T-helper 2 cell treated with Interferon-gamma antibody and Interleukin-4, amounts not matched to agents 5 μg/mL and 100 μg/mL, for 36 hours (primary cell): ENCODE measurements around the gene GPC3.

Experiments
- DNase-seq: peaks from one replicate; pipeline ENCODE4 v3.0.0; 2021; ENCODE audit warnings: low spot score
- H3K27ac Mint-ChIP-seq: one replicate; pipeline ENCODE4 v1.8.0; 2021; ENCODE audit warnings: mild to moderate bottlenecking, mixed read lengths
- H3K27me3 Mint-ChIP-seq: one replicate; pipeline ENCODE4 v1.8.0; 2021; ENCODE audit warnings: low read depth, mixed read lengths
- H3K36me3 Mint-ChIP-seq: one replicate; pipeline ENCODE4 v1.8.0; 2021; ENCODE audit warnings: low read depth, mixed read lengths
- H3K4me1 Mint-ChIP-seq: one replicate; pipeline ENCODE4 v1.8.0; 2021; ENCODE audit warnings: low read depth, mixed read lengths
- H3K4me3 Mint-ChIP-seq: one replicate; pipeline ENCODE4 v1.8.0; 2022; ENCODE audit warnings: mild to moderate bottlenecking, moderate library complexity, mixed read lengths
- H3K9me3 Mint-ChIP-seq: one replicate; pipeline ENCODE4 v1.8.0; 2021; ENCODE audit warnings: mixed read lengths

GPC3 gene

DNA sequence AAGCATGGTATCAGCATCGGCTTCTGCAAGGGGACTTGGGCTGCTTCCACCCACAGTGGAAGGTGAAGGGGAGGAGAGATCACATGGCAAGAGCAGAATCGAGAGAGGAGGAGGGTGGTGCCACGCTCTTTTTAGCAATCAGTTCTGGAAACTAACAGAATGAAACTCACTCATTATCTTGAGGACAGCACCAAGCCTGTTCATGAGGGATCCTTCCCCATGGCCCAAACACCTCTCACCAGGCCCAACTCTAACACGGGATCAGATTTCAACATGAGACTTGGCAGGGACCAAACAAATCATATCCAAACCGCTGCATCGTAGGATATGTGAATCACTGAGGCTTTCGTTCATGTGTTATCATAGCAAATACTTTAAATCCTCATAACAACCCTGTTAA lies 125.5 kb downstream of the GPC3 start:
- Mint-ChIP-seq H3K27me3 (peaks cover 2% of the 10 kb centered on the region), H3K4me1 (no peaks in the 10 kb centered on the region), H3K36me3 (no peaks in the 10 kb centered on the region), H3K9me3 (no peaks in the 10 kb centered on the region), H3K27ac (no peak overlapping the region), H3K4me3 (no peak overlapping the region)
- no peak for DNase-seq

- H3K4me1 Mint-ChIP-seq, result no peaks in the 10 kb centered on the region
- DNase-seq, result no peak
- no peaks in the 10 kb centered on the region for H3K9me3 Mint-ChIP-seq
- H3K27ac Mint-ChIP-seq, result no peak overlapping the region
- peaks cover 2% of the 10 kb centered on the region for H3K27me3 Mint-ChIP-seq
- no peak overlapping the region for H3K4me3 Mint-ChIP-seq
- H3K36me3 Mint-ChIP-seq, result no peaks in the 10 kb centered on the region
Observed at GRCh38 chrX:133859336-133859735, 126.1 kb downstream of the GPC3 start.

GRCh38 chrX:133857640-133858269 lies 127.6 kb downstream of the GPC3 start:
- no peak overlapping the region for H3K27ac Mint-ChIP-seq

DNA sequence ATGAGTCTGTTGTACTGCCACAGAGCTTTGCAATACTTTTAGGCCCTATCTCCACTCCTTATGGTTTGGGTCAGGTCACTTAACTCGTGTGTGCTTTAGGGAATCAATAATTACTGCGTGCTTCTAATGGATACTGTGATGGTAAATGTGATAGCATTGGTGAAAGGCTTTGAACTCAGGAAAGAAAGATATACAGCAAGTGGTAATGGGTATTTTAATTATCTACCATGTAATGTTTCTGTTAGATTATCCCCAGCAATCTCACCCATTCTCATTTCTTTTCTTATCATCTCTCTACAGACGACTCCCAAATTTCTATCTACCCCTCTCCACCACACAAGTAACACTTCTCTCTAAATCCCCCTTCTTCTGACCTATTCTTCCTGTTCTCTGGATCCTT lies 128.6 kb downstream of the GPC3 start:
- DNase-seq, result no peak
- peaks cover 4% of the 10 kb centered on the region for H3K27me3 Mint-ChIP-seq
- H3K4me1 Mint-ChIP-seq, result no peaks in the 10 kb centered on the region
- H3K9me3 Mint-ChIP-seq, result no peaks in the 10 kb centered on the region
- no peak overlapping the region for H3K4me3 Mint-ChIP-seq
- H3K27ac Mint-ChIP-seq, result no peak overlapping the region
- H3K36me3 Mint-ChIP-seq, result no peaks in the 10 kb centered on the region

More at GRCh38 chrX:133857640-133858269, 127.6 kb downstream of the GPC3 start:
- Mint-ChIP-seq H3K4me1 (no peaks in the 10 kb centered on the region), H3K36me3 (no peaks in the 10 kb centered on the region), H3K9me3 (no peaks in the 10 kb centered on the region), H3K4me3 (no peak overlapping the region), H3K27me3 (peaks cover 4% of the 10 kb centered on the region)
- no peak for DNase-seq

DNA sequence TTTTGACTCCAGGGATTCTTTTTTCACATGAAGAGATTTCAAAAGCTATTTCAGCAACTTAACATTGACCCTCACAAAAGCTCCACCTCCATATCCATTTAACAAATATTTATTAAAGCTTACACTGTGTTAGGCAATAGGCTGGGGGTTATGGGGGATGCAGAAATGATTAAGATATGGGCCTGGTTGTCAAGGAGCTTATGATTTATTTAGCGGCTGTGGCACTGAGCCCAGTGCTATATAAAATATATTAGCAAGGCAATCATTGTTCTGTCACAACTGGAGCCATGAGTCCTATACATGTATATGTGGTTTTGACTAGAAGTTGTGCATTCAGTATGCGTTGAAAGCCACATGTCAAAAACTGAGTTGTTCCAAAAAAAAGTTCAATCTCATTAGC lies 131.1 kb downstream of the GPC3 start:
- H3K27me3 Mint-ChIP-seq, result peaks cover 4% of the 10 kb centered on the region
- H3K4me3 Mint-ChIP-seq, result no peak overlapping the region

DNA sequence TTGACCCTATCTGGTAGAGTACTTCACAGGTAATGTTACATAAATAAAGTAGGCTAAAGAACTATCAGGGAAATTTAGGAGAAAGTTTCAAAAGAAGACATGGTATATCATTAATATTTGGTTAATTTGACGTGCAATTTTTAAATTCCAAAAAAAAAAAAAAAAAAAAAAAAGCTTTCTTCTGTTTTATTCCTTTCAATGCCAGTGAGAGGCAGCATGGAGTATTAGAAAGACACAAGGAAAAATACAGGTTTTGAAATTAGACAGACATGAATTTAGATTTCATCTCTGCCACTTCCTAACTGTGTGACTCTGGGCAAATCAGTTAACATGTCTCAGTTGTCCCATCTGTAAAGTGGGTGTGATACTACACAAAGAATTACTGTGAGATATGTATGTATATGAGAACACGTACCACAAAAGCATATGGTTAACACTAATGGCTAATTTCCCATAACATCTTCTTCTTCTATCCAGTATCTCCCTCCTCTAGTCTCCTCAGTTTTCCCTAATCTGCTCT lies 132.5 kb downstream of the GPC3 start:
- Mint-ChIP-seq H3K36me3 (no peaks in the 10 kb centered on the region), H3K4me1 (no peaks in the 10 kb centered on the region), H3K4me3 (no peak overlapping the region), H3K27me3 (peaks cover 6% of the 10 kb centered on the region), H3K27ac (no peak overlapping the region), H3K9me3 (no peaks in the 10 kb centered on the region)
- no peak for DNase-seq

More for the DNA sequence above, 131.1 kb downstream of the GPC3 start:
- H3K36me3 Mint-ChIP-seq, result no peaks in the 10 kb centered on the region
- H3K27ac Mint-ChIP-seq, result no peak overlapping the region
- H3K9me3 Mint-ChIP-seq, result no peaks in the 10 kb centered on the region
- no peaks in the 10 kb centered on the region for H3K4me1 Mint-ChIP-seq
- no peak for DNase-seq

DNA sequence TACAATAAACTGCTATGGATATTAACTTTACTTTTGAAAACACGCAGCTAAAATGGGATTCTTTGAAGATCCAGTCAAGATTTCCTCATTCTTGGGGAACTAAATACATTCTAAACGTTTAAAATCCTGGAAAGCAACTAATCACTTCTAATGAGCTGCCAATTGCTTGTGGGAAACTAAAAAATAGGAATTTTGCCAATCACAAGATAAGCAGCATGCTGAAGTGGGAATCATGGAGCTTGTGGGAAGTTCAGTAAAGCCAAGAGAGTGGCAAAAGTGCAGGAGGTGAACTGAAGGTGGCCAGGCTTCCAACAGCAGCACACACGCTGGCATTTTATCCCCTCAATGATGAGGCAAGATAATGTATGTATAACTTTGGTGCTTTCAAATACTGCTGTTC lies 133.0 kb downstream of the GPC3 start:
- H3K27ac Mint-ChIP-seq, result no peak overlapping the region
- H3K27me3 Mint-ChIP-seq, result peaks cover 7% of the 10 kb centered on the region
- no peaks in the 10 kb centered on the region for H3K4me1 Mint-ChIP-seq
- DNase-seq, result no peak
- H3K9me3 Mint-ChIP-seq, result no peaks in the 10 kb centered on the region
- no peak overlapping the region for H3K4me3 Mint-ChIP-seq
- no peaks in the 10 kb centered on the region for H3K36me3 Mint-ChIP-seq

DNA sequence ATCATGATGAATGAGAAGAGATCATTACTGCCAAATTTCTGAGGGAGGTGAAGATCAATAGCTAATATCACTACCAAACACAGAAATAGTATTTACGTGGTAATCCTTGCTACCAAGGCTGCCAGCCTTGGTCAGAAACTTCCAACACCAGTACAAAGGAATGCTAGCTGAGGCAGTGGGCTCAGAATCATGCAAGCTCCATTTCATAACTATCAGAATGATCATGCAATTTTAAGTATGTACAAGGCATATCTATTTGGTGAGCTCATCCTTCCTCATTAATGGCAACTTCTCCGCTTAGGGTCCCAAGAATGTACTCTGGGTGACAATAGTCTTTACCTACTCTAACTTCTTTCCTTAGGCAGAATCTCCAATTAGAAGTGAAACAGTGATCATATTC lies 135.0 kb downstream of the GPC3 start:
- no peak for DNase-seq
- Mint-ChIP-seq H3K27ac (no peak overlapping the region), H3K4me1 (no peaks in the 10 kb centered on the region), H3K4me3 (no peak overlapping the region), H3K9me3 (no peaks in the 10 kb centered on the region), H3K36me3 (no peaks in the 10 kb centered on the region), H3K27me3 (peaks cover 5% of the 10 kb centered on the region)

DNA sequence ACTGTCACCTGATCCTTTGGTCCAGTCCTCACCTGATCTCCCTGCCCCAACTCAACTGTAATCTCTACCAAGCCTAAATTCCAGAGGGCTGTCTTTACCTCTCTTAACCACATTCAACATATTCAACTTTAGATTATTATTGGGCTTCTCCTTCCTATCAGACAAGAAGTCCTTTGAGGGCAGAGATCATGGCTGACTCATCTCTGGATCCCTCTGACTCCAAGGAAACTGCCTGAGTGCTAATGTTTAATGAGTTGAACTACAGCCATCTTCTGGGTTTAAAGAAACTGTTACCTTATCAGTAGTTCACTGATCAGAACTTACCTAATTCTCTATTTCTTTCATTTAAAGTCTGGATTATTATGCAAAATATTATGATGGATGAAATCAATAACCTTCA lies 135.7 kb downstream of the GPC3 start:
- H3K27me3 Mint-ChIP-seq, result peaks cover 5% of the 10 kb centered on the region
- H3K4me1 Mint-ChIP-seq, result no peaks in the 10 kb centered on the region
- no peaks in the 10 kb centered on the region for H3K9me3 Mint-ChIP-seq
- H3K27ac Mint-ChIP-seq, result no peak overlapping the region
- DNase-seq, result no peak
- H3K4me3 Mint-ChIP-seq, result no peak overlapping the region
- no peaks in the 10 kb centered on the region for H3K36me3 Mint-ChIP-seq

DNA sequence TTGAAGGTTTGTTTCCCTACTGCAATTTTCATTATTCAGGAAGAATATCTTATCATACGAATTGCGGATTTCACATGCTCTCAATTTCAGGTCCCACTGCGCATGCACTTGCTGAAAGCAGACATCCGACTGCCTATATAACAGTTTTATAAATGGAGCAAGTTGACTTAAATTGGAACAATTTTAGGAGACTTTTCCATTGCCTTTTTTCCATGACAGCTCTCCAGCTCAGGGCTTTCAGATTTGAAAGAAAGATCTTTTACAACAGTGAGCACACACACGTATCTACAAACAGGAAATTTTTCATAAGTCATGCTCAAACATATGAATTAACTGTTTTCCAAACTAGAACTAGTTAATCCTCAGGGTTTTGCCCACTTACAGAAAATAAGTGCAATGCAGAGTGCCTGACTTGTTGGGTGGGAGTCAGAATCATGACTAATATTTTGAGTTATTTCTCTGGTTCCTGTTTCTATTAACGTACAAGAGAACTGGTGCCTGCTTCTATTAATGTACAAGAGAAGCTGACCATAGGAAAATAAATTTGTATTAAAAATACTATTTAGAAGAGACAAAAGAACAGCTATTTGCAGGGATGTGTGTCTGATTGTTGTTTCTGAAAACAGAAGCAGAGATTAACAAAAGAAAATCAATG lies 137.9 kb downstream of the GPC3 start:
- no peaks in the 10 kb centered on the region for H3K36me3 Mint-ChIP-seq
- DNase-seq, result no peak
- no peak overlapping the region for H3K27ac Mint-ChIP-seq
- H3K27me3 Mint-ChIP-seq, result peaks cover 3% of the 10 kb centered on the region
- H3K4me1 Mint-ChIP-seq, result no peaks in the 10 kb centered on the region
- no peak overlapping the region for H3K4me3 Mint-ChIP-seq
- H3K9me3 Mint-ChIP-seq, result no peaks in the 10 kb centered on the region

DNA sequence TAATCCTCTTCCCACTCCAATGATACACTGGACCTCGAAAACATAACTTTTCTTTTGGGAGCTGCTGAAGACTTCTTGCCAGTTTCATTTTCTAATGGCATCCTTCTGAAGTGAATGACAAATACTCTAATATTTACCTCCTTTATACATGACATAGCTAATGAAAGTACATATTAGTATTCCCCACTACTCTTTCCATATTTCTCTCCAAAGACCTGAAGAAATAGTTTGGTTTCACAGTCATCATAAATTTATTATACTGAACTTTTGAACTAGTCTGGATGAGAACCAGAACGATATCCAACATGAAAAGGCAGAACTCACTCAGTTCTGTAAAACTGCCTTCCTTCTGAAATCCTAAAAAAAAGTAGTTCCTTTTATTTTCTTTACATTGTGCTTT lies 139.1 kb downstream of the GPC3 start:
- no peaks in the 10 kb centered on the region for H3K9me3 Mint-ChIP-seq
- H3K27me3 Mint-ChIP-seq, result peaks cover 3% of the 10 kb centered on the region
- no peak overlapping the region for H3K27ac Mint-ChIP-seq
- no peak for DNase-seq
- no peaks in the 10 kb centered on the region for H3K36me3 Mint-ChIP-seq
- H3K4me1 Mint-ChIP-seq, result no peaks in the 10 kb centered on the region
- H3K4me3 Mint-ChIP-seq, result no peak overlapping the region

DNA sequence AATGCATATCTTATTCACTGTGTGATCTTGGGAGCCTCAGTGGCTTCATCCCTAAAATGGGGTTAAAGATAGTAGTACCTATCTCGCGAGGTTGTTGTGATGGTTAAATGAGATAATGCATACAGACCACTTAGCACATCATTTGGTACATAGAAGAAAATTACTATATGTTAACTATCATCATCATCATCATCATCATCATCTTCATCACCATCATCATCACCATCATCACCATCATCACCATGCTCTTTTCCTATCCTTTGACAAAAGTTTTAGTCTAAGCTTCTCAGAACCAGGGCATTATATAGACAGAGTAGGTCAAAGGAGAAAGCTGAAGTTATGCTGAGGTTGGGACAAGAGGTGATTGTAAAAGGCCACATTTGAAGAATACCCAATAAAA lies 145.0 kb downstream of the GPC3 start:
- no peaks in the 10 kb centered on the region for H3K9me3 Mint-ChIP-seq
- no peak for DNase-seq
- H3K36me3 Mint-ChIP-seq, result no peaks in the 10 kb centered on the region
- no peak overlapping the region for H3K27ac Mint-ChIP-seq
- H3K27me3 Mint-ChIP-seq, result no peaks in the 10 kb centered on the region
- no peak overlapping the region for H3K4me3 Mint-ChIP-seq
- H3K4me1 Mint-ChIP-seq, result no peaks in the 10 kb centered on the region

DNA sequence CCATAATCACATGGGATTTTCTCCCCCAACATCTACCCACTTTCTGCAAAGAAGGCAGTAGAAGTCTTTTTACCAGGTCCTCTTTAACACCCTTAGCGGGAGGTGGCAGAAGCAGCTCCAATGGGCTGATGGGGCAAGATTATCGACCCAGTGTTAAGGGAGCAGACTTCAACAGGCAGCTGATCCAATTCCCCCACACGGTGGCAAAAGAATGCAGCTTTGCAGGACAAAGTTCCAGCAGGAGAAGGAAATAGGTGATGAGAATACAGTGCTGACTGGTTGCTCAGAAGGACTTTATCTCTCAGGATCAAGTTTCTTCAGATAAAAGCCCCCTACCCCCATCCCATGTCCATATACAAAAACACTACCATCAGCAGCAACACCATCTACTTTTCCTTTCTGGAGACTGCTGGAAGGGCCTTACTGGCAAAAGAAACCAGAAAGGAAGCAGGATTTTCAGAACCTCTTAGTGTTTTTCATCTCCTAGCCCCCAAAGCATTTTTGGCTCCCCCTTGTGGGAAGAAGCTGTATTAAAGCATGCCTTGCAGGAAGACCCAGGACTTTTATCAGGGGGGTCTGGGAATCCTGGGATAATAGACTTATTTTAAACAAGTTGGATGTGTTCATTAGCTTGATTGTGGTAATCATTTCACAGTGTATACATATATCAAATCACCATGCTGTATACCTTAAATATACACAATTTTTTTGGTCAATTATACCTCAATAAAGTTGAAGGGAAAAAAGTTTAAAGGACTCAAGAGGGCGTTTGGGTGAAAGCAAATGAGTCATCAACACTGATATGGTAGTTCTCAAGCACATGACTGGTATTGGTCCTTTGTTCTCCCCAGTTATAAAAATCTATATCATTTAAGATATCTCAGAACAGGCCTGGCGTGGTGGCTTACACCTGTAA lies 146.4 kb downstream of the GPC3 start:
- H3K4me3 Mint-ChIP-seq, result no peak overlapping the region
- H3K4me1 Mint-ChIP-seq, result no peaks in the 10 kb centered on the region
- H3K9me3 Mint-ChIP-seq, result no peaks in the 10 kb centered on the region
- no peak for DNase-seq
- no peaks in the 10 kb centered on the region for H3K27me3 Mint-ChIP-seq
- no peaks in the 10 kb centered on the region for H3K36me3 Mint-ChIP-seq
- no peak overlapping the region for H3K27ac Mint-ChIP-seq

GRCh38 chrX:133837091-133837490 lies 148.3 kb downstream of the GPC3 start:
- Mint-ChIP-seq H3K27me3 (no peaks in the 10 kb centered on the region), H3K4me3 (no peak overlapping the region), H3K4me1 (no peaks in the 10 kb centered on the region), H3K27ac (no peak overlapping the region), H3K9me3 (no peaks in the 10 kb centered on the region), H3K36me3 (no peaks in the 10 kb centered on the region)
- DNase-seq, result no peak
